ENCODE data around the gene PDCL3. TPM values are rescaled to one million over a fixed set of nuclear protein-coding genes. Genes with fewer than 3 reads are reported as not detected.

The PDCL3 gene
- total RNA-seq, 1 donor from 2014 or later, result 24.7 TPM

GRCh38 chr2:100571668-100572067, 8.9 kb downstream of the PDCL3 start:
- H3K27ac Mint-ChIP-seq, result no peak overlapping the region

GRCh38 chr2:100577777-100578176, 15.0 kb downstream of the PDCL3 start:
- no peaks in the 10 kb centered on the region for H3K27me3 Mint-ChIP-seq (ENCODE audit: low read depth)
- H3K4me3 Mint-ChIP-seq, result no peak overlapping the region
- no peaks in the 10 kb centered on the region for H3K9me3 Mint-ChIP-seq
- no peak for TF ChIP-seq CTCF (IDR thresholded peaks at IDR 0.05; ENCODE audit: unreplicated experiment)
- H3K36me3 Mint-ChIP-seq, result peaks cover 24% of the 10 kb centered on the region
- no peaks in the 10 kb centered on the region for H3K4me1 Mint-ChIP-seq
- no peak for DNase-seq (ENCODE audit: low spot score in 2 of 2, unreplicated experiment in 2 of 2)
- H3K27ac Mint-ChIP-seq, result no peak overlapping the region

More at GRCh38 chr2:100571668-100572067, 8.9 kb downstream of the PDCL3 start:
- no peak overlapping the region for H3K4me3 Mint-ChIP-seq
- TF ChIP-seq CTCF (IDR thresholded peaks at IDR 0.05; ENCODE audit: unreplicated experiment), result no peak
- peaks cover 46% of the 10 kb centered on the region for H3K36me3 Mint-ChIP-seq
- H3K27me3 Mint-ChIP-seq (ENCODE audit: low read depth), result no peaks in the 10 kb centered on the region
- no peaks in the 10 kb centered on the region for H3K4me1 Mint-ChIP-seq
- H3K9me3 Mint-ChIP-seq, result no peaks in the 10 kb centered on the region
- no peak for DNase-seq (ENCODE audit: low spot score in 2 of 2, unreplicated experiment in 2 of 2)

DNA sequence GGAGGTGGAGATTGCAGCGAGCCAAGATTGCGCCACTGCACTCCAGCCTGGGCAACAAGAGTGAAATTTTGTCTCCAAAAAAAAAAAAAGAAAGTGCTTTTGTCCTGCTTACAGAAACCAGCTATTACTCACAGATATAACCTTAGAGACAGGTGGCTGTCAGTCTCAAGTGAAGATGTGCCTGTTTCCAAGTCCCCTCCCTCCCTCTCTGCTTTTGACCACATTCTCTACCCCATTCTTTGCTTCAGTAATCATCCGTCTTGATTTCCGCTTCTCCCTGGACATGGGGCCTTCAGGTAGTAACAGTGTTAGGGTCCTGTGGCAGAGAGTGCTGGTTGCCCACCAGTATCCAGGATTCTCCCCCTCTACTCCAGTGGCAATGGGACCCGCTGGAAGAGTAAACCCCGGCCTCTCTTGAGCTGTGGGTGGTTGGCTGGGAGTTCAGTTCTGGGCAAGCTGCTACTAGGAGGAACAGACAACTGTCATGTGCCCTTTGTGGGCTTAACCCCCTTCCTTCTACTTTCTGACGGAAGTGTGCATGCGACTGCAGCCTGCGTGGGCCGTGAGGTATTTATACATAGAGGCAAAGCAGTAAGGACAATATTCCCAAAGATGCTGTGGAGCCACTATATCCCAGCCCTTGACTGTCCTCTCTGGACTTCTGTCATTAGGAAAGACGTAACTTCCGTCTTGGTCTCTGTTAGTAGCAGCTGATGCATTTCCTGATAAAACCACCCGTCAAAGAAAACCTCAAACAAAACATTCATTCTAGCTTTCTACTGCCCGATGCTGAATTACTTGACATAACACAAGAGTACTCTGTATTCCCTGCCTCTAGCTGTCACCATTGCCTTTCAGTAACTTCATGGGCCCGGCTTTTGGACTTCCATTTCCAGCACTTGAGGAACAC, 17.8 kb downstream of the PDCL3 start:
- Mint-ChIP-seq H3K4me1 (no peaks in the 10 kb centered on the region), H3K9me3 (peaks cover 5% of the 10 kb centered on the region), H3K27me3 (ENCODE audit: low read depth) (peaks cover 1% of the 10 kb centered on the region), H3K4me3 (no peak overlapping the region), H3K27ac (no peak overlapping the region), H3K36me3 (peaks cover 10% of the 10 kb centered on the region)
- TF ChIP-seq CTCF (IDR thresholded peaks at IDR 0.05; ENCODE audit: unreplicated experiment), result no peak
- no peak for DNase-seq (ENCODE audit: low spot score in 2 of 2, unreplicated experiment in 2 of 2)

- Mint-ChIP-seq H3K9me3 (peaks cover 11% of the 10 kb centered on the region), H3K4me1 (no peaks in the 10 kb centered on the region), H3K27me3 (ENCODE audit: low read depth) (peaks cover 3% of the 10 kb centered on the region), H3K4me3 (no peak overlapping the region), H3K27ac (no peak overlapping the region), H3K36me3 (peaks cover 7% of the 10 kb centered on the region)
- TF ChIP-seq CTCF (IDR thresholded peaks at IDR 0.05; ENCODE audit: unreplicated experiment), result no peak
- DNase-seq (ENCODE audit: low spot score in 2 of 2, unreplicated experiment in 2 of 2), result no peak
Measured at GRCh38 chr2:100581277-100581612, 18.5 kb downstream of the PDCL3 start.

GRCh38 chr2:100584816-100585215, 22.0 kb downstream of the PDCL3 start:
- Mint-ChIP-seq H3K27me3 (ENCODE audit: low read depth) (peaks cover 8% of the 10 kb centered on the region), H3K36me3 (no peaks in the 10 kb centered on the region), H3K9me3 (peaks cover 12% of the 10 kb centered on the region), H3K4me1 (no peaks in the 10 kb centered on the region), H3K4me3 (no peak overlapping the region), H3K27ac (no peak overlapping the region)
- no peak for TF ChIP-seq CTCF (IDR thresholded peaks at IDR 0.05; ENCODE audit: unreplicated experiment)
- no peak for DNase-seq (ENCODE audit: low spot score in 2 of 2, unreplicated experiment in 2 of 2)
